Measurements from ENCODE around the gene SYNDIG1L. TPM values are rescaled to one million over a fixed set of nuclear protein-coding genes. Genes with fewer than 3 reads are reported as not detected.
"Not testable (repeated sequence)": the region's sequence is repeated elsewhere in the genome, so short reads cannot be mapped to it uniquely, and the experiment has no call there.

The SYNDIG1L gene
- polyA plus RNA-seq, 4 donors = 0.21 to 0.29 (median 0.26) TPM

- no peak for DNase-seq (ENCODE audit: low read depth in 4 of 4, low spot score in 2 of 4)
Measured at GRCh38 chr14:74404435-74404834, 21.6 kb downstream of the SYNDIG1L start.

- DNase-seq (ENCODE audit: low read depth in 4 of 4, low spot score in 2 of 4) = no peak
Measured at GRCh38 chr14:74403619-74404417, 22.2 kb downstream of the SYNDIG1L start.

- DNase-seq (ENCODE audit: low read depth in 4 of 4, low spot score in 2 of 4) = no peak
Measured at GRCh38 chr14:74402401-74403251, 23.4 kb downstream of the SYNDIG1L start.

- no peak for DNase-seq (ENCODE audit: low read depth in 4 of 4, low spot score in 2 of 4)
Measured at GRCh38 chr14:74401504-74402241, 24.3 kb downstream of the SYNDIG1L start.

- DNase-seq (ENCODE audit: low read depth in 4 of 4, low spot score in 2 of 4) = no peak
Measured at GRCh38 chr14:74400919-74401503, 25.0 kb downstream of the SYNDIG1L start.

- DNase-seq (ENCODE audit: low read depth in 4 of 4, low spot score in 2 of 4) = no peak
Measured at GRCh38 chr14:74400031-74400685, 25.9 kb downstream of the SYNDIG1L start.

- DNase-seq (ENCODE audit: low read depth in 4 of 4, low spot score in 2 of 4) = no peak
Measured at GRCh38 chr14:74395094-74395493, 30.9 kb downstream of the SYNDIG1L start.

- no peak for DNase-seq (ENCODE audit: low read depth in 4 of 4, low spot score in 2 of 4)
Measured at GRCh38 chr14:74394549-74394948, 31.5 kb downstream of the SYNDIG1L start.

GRCh38 chr14:74392616-74393570 is 33.1 kb downstream of the SYNDIG1L start:
- no peak for DNase-seq (ENCODE audit: low read depth in 4 of 4, low spot score in 2 of 4)

- no peak for DNase-seq (ENCODE audit: low read depth in 4 of 4, low spot score in 2 of 4)
Measured at GRCh38 chr14:74391479-74391878, 34.5 kb downstream of the SYNDIG1L start.

- DNase-seq (ENCODE audit: low read depth in 4 of 4, low spot score in 2 of 4) = not testable (repeated sequence)
Measured at GRCh38 chr14:74390505-74390904, 35.5 kb downstream of the SYNDIG1L start.

GRCh38 chr14:74389980-74390379 is 36.0 kb downstream of the SYNDIG1L start:
- no peak for DNase-seq (ENCODE audit: low read depth in 4 of 4, low spot score in 2 of 4)

GRCh38 chr14:74382231-74382630 is 43.8 kb downstream of the SYNDIG1L start:
- DNase-seq (ENCODE audit: low read depth in 4 of 4, low spot score in 2 of 4) = no peak

- DNase-seq (ENCODE audit: low read depth in 4 of 4, low spot score in 2 of 4) = not testable (repeated sequence)
Measured at GRCh38 chr14:74381571-74381970, 44.4 kb downstream of the SYNDIG1L start.

GRCh38 chr14:74380845-74381244 is 45.2 kb downstream of the SYNDIG1L start:
- no peak for DNase-seq (ENCODE audit: low read depth in 4 of 4, low spot score in 2 of 4)

GRCh38 chr14:74380172-74380571 is 45.8 kb downstream of the SYNDIG1L start:
- DNase-seq (ENCODE audit: low read depth in 4 of 4, low spot score in 2 of 4) = no peak

GRCh38 chr14:74377976-74378690 is 47.9 kb downstream of the SYNDIG1L start:
- DNase-seq (ENCODE audit: low read depth in 4 of 4, low spot score in 2 of 4) = no peak

- no peak for DNase-seq (ENCODE audit: low read depth in 4 of 4, low spot score in 2 of 4)
Measured at GRCh38 chr14:74368441-74368840, 57.6 kb downstream of the SYNDIG1L start.
